DOHH2 (cell line): ENCODE results near the gene DLD.

Experiments used
- H3F3A ChIP-seq: fragments of 200-600 bp; sonication (generic), shearing (Covaris generic); 2 replicates; pipeline ENCODE4 v1.6.0; 2016; ENCODE audit warnings: antibody characterized with exemption, mild to moderate bottlenecking; ENCODE audit not compliant: control insufficient read depth, insufficient read depth
- H3K27ac ChIP-seq: fragments of 200-600 bp; sonication (generic); 2 replicates; pipeline ENCODE4 v1.5.1; 2014; ENCODE audit warnings: low read depth, mild to moderate bottlenecking, low read length, moderate library complexity
- H3K27me3 ChIP-seq: fragments of 200-600 bp; sonication (generic); 2 replicates; pipeline ENCODE4 v1.6.1; 2014; ENCODE audit warnings: mild to moderate bottlenecking, low read length, mixed read lengths; ENCODE audit not compliant: control insufficient read depth
- H3K36me3 ChIP-seq: fragments of 200-600 bp; sonication (generic); 2 replicates; pipeline ENCODE4 v1.6.1; 2014; ENCODE audit warnings: mild to moderate bottlenecking, low read length, moderate library complexity, mixed read lengths; ENCODE audit not compliant: control insufficient read depth
- H3K4me1 ChIP-seq: fragments of 200-600 bp; sonication (generic); 2 replicates; pipeline ENCODE4 v1.6.1; 2014; ENCODE audit warnings: mild to moderate bottlenecking, low read length, mixed read lengths; ENCODE audit not compliant: control insufficient read depth
- H3K4me2 ChIP-seq: fragments of 200-600 bp; sonication (generic); 2 replicates; pipeline ENCODE4 v1.6.0; 2014; ENCODE audit warnings: mild to moderate bottlenecking, low read length, moderate library complexity
- H3K4me3 ChIP-seq: fragments of 200-600 bp; sonication (generic); 2 replicates; pipeline ENCODE4 v1.5.1; 2014; ENCODE audit warnings: mild to moderate bottlenecking, low read length, mixed read lengths
- H3K79me2 ChIP-seq: fragments of 200-600 bp; sonication (generic); 2 replicates; pipeline ENCODE4 v1.6.1; 2014; ENCODE audit warnings: mild to moderate bottlenecking, low read length, mixed read lengths; ENCODE audit not compliant: control insufficient read depth
- H3K9me2 ChIP-seq: fragments of 200-600 bp; sonication (generic); replicated peaks from 2 replicates; pipeline ENCODE4 v1.6.1; 2014; ENCODE audit warnings: mild to moderate bottlenecking, low read length, mixed read lengths; ENCODE audit not compliant: control insufficient read depth
- H3K9me3 ChIP-seq: fragments of 200-600 bp; sonication (generic); 2 replicates; pipeline ENCODE4 v1.6.1; 2014; ENCODE audit warnings: antibody characterized with exemption, low read length, mixed read lengths; ENCODE audit not compliant: control insufficient read depth, insufficient read depth
- H4K20me1 ChIP-seq: fragments of 200-600 bp; sonication (generic); 2 replicates; pipeline ENCODE4 v1.6.0; 2014; ENCODE audit warnings: low read depth, mild to moderate bottlenecking, antibody characterized with exemption, low read length, moderate library complexity; ENCODE audit not compliant: control insufficient read depth, insufficient read depth
- CTCF ChIP-seq: fragments of 200-600 bp; sonication (generic); IDR thresholded peaks from one replicate; pipeline ENCODE4 v1.5.1; 2014; ENCODE audit warnings: antibody characterized with exemption, mild to moderate bottlenecking, low read depth, low read length; ENCODE audit not compliant: poor library complexity, severe bottlenecking
- EZH2phosphoT487 ChIP-seq: fragments of 200-600 bp; sonication (generic); IDR thresholded peaks from 2 replicates; pipeline ENCODE4 v1.6.1; 2017; ENCODE audit warnings: borderline replicate concordance, mild to moderate bottlenecking, antibody characterized with exemption, low read length, moderate library complexity, mixed read lengths

The DLD gene

GRCh38 chr7:107943018-107943417, 52.0 kb downstream of the DLD start:
- Histone ChIP-seq H3K4me2 (no peak overlapping the region), H3K4me3 (no peak overlapping the region), H3K9me2 (no peaks in the 10 kb centered on the region), H3K27ac (no peak overlapping the region), H3K27me3 (no peaks in the 10 kb centered on the region; the same call in 1 of the 2 replicates), H4K20me1 (no peaks in the 10 kb centered on the region), H3F3A (no peaks in the 10 kb centered on the region), H3K9me3 (no peaks in the 10 kb centered on the region), H3K4me1 (no peaks in the 10 kb centered on the region), H3K36me3 (no peaks in the 10 kb centered on the region), H3K79me2 (no peaks in the 10 kb centered on the region)
- TF ChIP-seq CTCF (no peak), EZH2phosphoT487 (no peak)

GRCh38 chr7:107944411-107945169, 53.6 kb downstream of the DLD start:
- Histone ChIP-seq H3K27me3 (peaks cover 5% of the 10 kb centered on the region; the same call in 1 of the 2 replicates), H3K9me2 (no peaks in the 10 kb centered on the region), H3F3A (no peaks in the 10 kb centered on the region), H3K79me2 (no peaks in the 10 kb centered on the region), H3K27ac (no peak overlapping the region), H3K4me2 (no peak overlapping the region), H3K4me1 (no peaks in the 10 kb centered on the region), H3K9me3 (no peaks in the 10 kb centered on the region), H4K20me1 (no peaks in the 10 kb centered on the region), H3K36me3 (no peaks in the 10 kb centered on the region), H3K4me3 (no peak overlapping the region)
- no peak for TF ChIP-seq CTCF

GRCh38 chr7:107945332-107945731, 54.3 kb downstream of the DLD start:
- H3K79me2 ChIP-seq: no peaks in the 10 kb centered on the region
- no peaks in the 10 kb centered on the region for H3K4me1 ChIP-seq
- TF ChIP-seq EZH2phosphoT487 (no peak), CTCF (no peak)
- no peaks in the 10 kb centered on the region for H3K9me2 ChIP-seq
- H3K27ac ChIP-seq: no peak overlapping the region
- H4K20me1 ChIP-seq: no peaks in the 10 kb centered on the region
- H3K9me3 ChIP-seq: no peaks in the 10 kb centered on the region
- H3K36me3 ChIP-seq: no peaks in the 10 kb centered on the region
- H3F3A ChIP-seq: no peaks in the 10 kb centered on the region
- H3K4me3 ChIP-seq: no peak overlapping the region
- H3K4me2 ChIP-seq: no peak overlapping the region
- H3K27me3 ChIP-seq: peaks cover 5% of the 10 kb centered on the region; the same call in 1 of the 2 replicates
